Stomach (tissue), 9 donors: Measurements from ENCODE around the gene ACTR5. TPM values are rescaled to one million over a fixed set of nuclear protein-coding genes. Genes with fewer than 3 reads are reported as not detected.

Source experiments
- DNase-seq, 2 donors: peaks; one replicate each; pipeline versions ENCODE4 v3.0.0 to v3.0.0-alpha.2; 2013 to 2019
- H3K27ac ChIP-seq, 5 donors: fragments of 200-600 bp in 4 of 5; sonication (generic) in 4 of 5; one replicate each; pipeline ENCODE4 v1.5.1; 2013 to 2019; ENCODE audit warnings: mild to moderate bottlenecking in 1 of 5, moderate library complexity in 1 of 5
- H3K27me3 ChIP-seq, 3 donors: fragments of 200-600 bp; sonication (generic); one replicate each; pipeline ENCODE4 v1.5.1; 2017 to 2019; ENCODE audit warnings: mixed run types in 1 of 3
- H3K36me3 ChIP-seq, 4 donors: fragments of 200-600 bp; sonication (generic); 1 replicate in 3 of 4; 2 replicates in 1 of 4; pipeline ENCODE4 v1.5.1; 2016 to 2019
- H3K4me1 ChIP-seq, 4 donors: fragments of 200-600 bp; sonication (generic); one replicate each; pipeline ENCODE4 v1.5.1; 2016 to 2019
- H3K4me3 ChIP-seq, 4 donors: fragments of 200-600 bp; sonication (generic) in 3 of 4; one replicate each; pipeline ENCODE4 v1.5.1; 2016 to 2019; ENCODE audit warnings: mild to moderate bottlenecking in 1 of 4
- H3K9me3 ChIP-seq, 4 donors: fragments of 200-600 bp; sonication (generic); one replicate each; pipeline ENCODE4 v1.5.1; 2016 to 2019
- CTCF ChIP-seq, 7 experiments: fragments of 450-650 bp in 4 of 7; fragments of 200-600 bp in 3 of 7; sonication (generic) in 3 of 7; IDR thresholded peaks; one replicate each; pipeline ENCODE4 v1.5.1; 2016 to 2019; ENCODE audit warnings: antibody characterized with exemption in 7 of 7, control low read depth in 2 of 7, mild to moderate bottlenecking in 1 of 7
- EP300 ChIP-seq: sonication (generic); formaldehyde crosslinking; IDR thresholded peaks from one replicate; pipeline ENCODE4 v1.6.1; 2017; ENCODE audit warnings: antibody characterized with exemption
- POLR2A ChIP-seq, 4 donors: fragments of 450-650 bp; IDR thresholded peaks; one replicate each; pipeline ENCODE4 v1.6.1; 2016; ENCODE audit warnings: antibody characterized with exemption in 4 of 4, control low read depth in 2 of 4, mild to moderate bottlenecking in 1 of 4, moderate library complexity in 1 of 4
- POLR2AphosphoS5 ChIP-seq, 3 donors: sonication (generic); formaldehyde crosslinking; IDR thresholded peaks; one replicate each; pipeline ENCODE4 v1.6.1; 2016; ENCODE audit warnings: antibody characterized with exemption in 3 of 3
- WGBS, 5 donors: extraction: QIAGEN DNeasy Blood & Tissue Kit in 3 of 5; methylation state at CpG; one replicate each; pipeline versions ENCODE4 v1.1.5 to v1.1.7; 2013 to 2018; 5-methylcytosine and 5-hydroxymethylcytosine counted together
- intact Hi-C: fragments of 100-400 bp; cut with DNase I; formaldehyde crosslinking; loops from one replicate; pipeline ENCODE4 v1.15.1; 2023; ENCODE audit warnings: low total_unique reads
- polyA plus RNA-seq, 3 donors: library from polyadenylated mRNA; stranded (reverse); fragments of 200-250 nt; gene quantifications; one replicate each; pipeline ENCODE4 v1.2.3, GENCODE V29; 2013
- total RNA-seq, 5 donors: library from RNA; depleted of rRNA; stranded (reverse); fragments of >200 nt; gene quantifications; one replicate each; pipeline versions ENCODE4 v1.1.0 to v1.2.3, GENCODE V29; 2014 to 2016
- donor health status: healthy with polysubstance abuse.
- donor health status: Bipolar disorder and iron deficiency.
- donor health status: healthy.

The ACTR5 gene
- total and polyA plus RNA-seq, 8 donors, result 3.6 to 68.1 (median 6.5) TPM

DNA sequence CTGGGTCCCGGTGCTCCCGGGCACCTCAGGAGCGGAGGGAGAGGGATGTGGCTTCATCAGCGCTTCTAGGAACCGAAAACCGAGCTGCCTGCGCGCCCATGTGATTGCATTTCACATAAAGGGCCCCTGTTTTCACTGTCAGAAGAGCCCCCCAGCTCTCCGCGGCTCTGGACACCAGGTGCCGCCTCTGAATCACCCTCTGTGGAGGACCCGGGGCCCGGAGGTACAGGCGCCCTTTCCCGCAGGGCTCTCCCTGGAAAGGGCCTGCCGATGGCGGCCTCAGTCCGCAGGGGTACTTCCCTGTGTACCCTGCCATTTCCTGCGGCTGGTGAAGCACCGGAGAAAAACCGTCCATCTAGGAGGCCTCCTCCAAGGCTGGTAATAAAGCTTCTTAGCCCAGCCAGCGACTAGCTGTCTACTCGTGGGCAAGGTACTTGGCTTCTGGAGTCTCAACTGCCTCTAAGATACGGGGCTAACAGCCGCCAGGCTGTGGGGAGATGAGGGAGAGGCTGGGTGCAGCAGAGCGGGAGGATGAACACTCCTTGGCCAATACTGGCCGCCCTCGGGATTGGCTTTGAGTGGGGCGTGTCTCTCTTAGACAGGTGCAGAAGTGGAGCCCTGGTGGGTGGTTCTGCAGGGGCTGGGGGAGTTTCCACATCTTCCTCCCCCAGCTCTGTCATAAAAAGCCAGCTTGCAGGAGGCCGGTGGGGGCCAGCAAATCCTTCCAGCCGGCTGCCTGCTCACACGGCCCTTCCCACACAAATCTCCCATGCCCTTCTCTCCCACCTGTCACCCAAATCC, 58.8 kb downstream of the ACTR5 start:
- peak overlapping the region; percentile 53 to 66 (median 56) for H3K4me3 ChIP-seq
- H3K27ac ChIP-seq, result peak overlapping the region; percentile 63 to 81 (median 71)
- no peaks in the 10 kb centered on the region for H3K36me3 ChIP-seq
- intact Hi-C loops, result no loop called here
- DNase-seq, result no peak
- peaks cover 4 to 59% (median 35%) of the 10 kb centered on the region in 3 donors for H3K27me3 ChIP-seq
- no peaks in the 10 kb centered on the region for H3K9me3 ChIP-seq
- 11 to 20% (median 12%) methylated on average over 23 to 32 of the region's 32 CpGs for WGBS, 5 donors
- no peak for TF ChIP-seq EP300
- no peak for TF ChIP-seq POLR2A (IDR thresholded peaks at IDR 0.05)
- no peak for TF ChIP-seq CTCF (IDR thresholded peaks at IDR 0.05)
- TF ChIP-seq POLR2AphosphoS5 (IDR thresholded peaks at IDR 0.05), result no peak
- H3K4me1 ChIP-seq, result peaks cover 15 to 26% (median 18%) of the 10 kb centered on the region in 4 donors

- Histone ChIP-seq H3K9me3 (no peaks in the 10 kb centered on the region), H3K27ac (no peak overlapping the region), H3K4me1 (peaks cover 15 to 23% (median 18%) of the 10 kb centered on the region in 4 donors), H3K4me3 (no peak overlapping the region), H3K36me3 (no peaks in the 10 kb centered on the region), H3K27me3 (peaks cover 4 to 67% (median 34%) of the 10 kb centered on the region in 3 donors)
- DNase-seq, result no peak
- WGBS, 5 donors, result 49 to 64% (median 57%) methylated on average over 6 of the region's 6 CpGs
- intact Hi-C loops, result no loop called here
- TF ChIP-seq POLR2A (IDR thresholded peaks at IDR 0.05), result no peak
- TF ChIP-seq POLR2AphosphoS5 (IDR thresholded peaks at IDR 0.05), result no peak
- TF ChIP-seq CTCF (IDR thresholded peaks at IDR 0.05), result no peak
- no peak for TF ChIP-seq EP300
Observed at GRCh38 chr20:38809942-38810341, 61.7 kb downstream of the ACTR5 start.

GRCh38 chr20:38810926-38811630, 62.8 kb downstream of the ACTR5 start:
- H3K4me1 ChIP-seq, result peaks cover 6 to 12% (median 9%) of the 10 kb centered on the region in 4 donors
- H3K9me3 ChIP-seq, result no peaks in the 10 kb centered on the region
- H3K27ac ChIP-seq, result no peak overlapping the region
- 70 to 88% (median 75%) methylated on average over 4 of the region's 4 CpGs for WGBS, 5 donors
- DNase-seq, result no peak
- TF ChIP-seq CTCF (IDR thresholded peaks at IDR 0.05) (no peak), EP300 (no peak), POLR2AphosphoS5 (IDR thresholded peaks at IDR 0.05) (no peak), POLR2A (IDR thresholded peaks at IDR 0.05) (no peak)
- H3K36me3 ChIP-seq, result no peaks in the 10 kb centered on the region
- intact Hi-C loops, result no loop called here
- H3K27me3 ChIP-seq, result peaks cover 3 to 55% (median 23%) of the 10 kb centered on the region in 3 donors
- no peak overlapping the region for H3K4me3 ChIP-seq

DNA sequence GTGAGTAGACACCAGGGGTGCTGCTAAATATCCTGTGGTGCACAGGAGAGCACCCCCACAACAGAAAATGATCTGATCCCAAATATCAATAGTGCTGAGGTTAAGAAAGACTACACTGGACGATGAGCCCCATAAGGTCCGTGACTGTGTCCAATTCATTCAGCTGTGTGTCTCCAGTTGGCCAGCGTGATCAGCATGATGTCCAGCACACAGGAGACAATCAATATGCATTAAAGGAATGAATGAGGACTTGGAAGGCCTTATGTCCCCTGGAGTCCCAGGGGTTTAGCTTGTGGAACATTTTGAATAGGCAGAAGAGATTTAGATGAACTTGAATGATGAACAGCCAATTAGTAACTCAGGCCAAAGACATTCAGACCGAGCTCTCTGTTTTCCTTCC, 63.5 kb downstream of the ACTR5 start:
- Histone ChIP-seq H3K4me1 (peaks cover 0 to 5% (median 2%) of the 10 kb centered on the region in 4 donors), H3K27ac (no peak overlapping the region), H3K4me3 (no peak overlapping the region), H3K36me3 (no peaks in the 10 kb centered on the region), H3K9me3 (no peaks in the 10 kb centered on the region), H3K27me3 (peaks cover 0 to 55% (median 16%) of the 10 kb centered on the region in 3 donors)
- WGBS, 5 donors, result 74 to 80% (median 77%) methylated on average over 4 of the region's 4 CpGs
- no peak for DNase-seq
- TF ChIP-seq CTCF (IDR thresholded peaks at IDR 0.05) (no peak), POLR2AphosphoS5 (IDR thresholded peaks at IDR 0.05) (no peak), POLR2A (IDR thresholded peaks at IDR 0.05) (no peak), EP300 (no peak)
- intact Hi-C loops, result no loop called here
